ENCODE data around the gene CERK.
A peak's percentile ranks its signal among the peaks of the same experiment; 100 is the strongest.
"Not testable (repeated sequence)": the region's sequence is repeated elsewhere in the genome, so short reads cannot be mapped to it uniquely, and the experiment has no call there.

The CERK gene

GRCh38 chr22:46735747-46736608 lies 2.1 kb downstream of the CERK start:
- TF ChIP-seq, protein P1, sequence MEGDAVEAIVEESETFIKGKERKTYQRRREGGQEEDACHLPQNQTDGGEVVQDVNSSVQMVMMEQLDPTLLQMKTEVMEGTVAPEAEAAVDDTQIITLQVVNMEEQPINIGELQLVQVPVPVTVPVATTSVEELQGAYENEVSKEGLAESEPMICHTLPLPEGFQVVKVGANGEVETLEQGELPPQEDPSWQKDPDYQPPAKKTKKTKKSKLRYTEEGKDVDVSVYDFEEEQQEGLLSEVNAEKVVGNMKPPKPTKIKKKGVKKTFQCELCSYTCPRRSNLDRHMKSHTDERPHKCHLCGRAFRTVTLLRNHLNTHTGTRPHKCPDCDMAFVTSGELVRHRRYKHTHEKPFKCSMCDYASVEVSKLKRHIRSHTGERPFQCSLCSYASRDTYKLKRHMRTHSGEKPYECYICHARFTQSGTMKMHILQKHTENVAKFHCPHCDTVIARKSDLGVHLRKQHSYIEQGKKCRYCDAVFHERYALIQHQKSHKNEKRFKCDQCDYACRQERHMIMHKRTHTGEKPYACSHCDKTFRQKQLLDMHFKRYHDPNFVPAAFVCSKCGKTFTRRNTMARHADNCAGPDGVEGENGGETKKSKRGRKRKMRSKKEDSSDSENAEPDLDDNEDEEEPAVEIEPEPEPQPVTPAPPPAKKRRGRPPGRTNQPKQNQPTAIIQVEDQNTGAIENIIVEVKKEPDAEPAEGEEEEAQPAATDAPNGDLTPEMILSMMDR (IDR thresholded peaks at IDR 0.05; ENCODE audit: extremely low read depth, missing control alignments) = no peak
- no peak for DNase-seq (ENCODE audit: low spot score)

DNA sequence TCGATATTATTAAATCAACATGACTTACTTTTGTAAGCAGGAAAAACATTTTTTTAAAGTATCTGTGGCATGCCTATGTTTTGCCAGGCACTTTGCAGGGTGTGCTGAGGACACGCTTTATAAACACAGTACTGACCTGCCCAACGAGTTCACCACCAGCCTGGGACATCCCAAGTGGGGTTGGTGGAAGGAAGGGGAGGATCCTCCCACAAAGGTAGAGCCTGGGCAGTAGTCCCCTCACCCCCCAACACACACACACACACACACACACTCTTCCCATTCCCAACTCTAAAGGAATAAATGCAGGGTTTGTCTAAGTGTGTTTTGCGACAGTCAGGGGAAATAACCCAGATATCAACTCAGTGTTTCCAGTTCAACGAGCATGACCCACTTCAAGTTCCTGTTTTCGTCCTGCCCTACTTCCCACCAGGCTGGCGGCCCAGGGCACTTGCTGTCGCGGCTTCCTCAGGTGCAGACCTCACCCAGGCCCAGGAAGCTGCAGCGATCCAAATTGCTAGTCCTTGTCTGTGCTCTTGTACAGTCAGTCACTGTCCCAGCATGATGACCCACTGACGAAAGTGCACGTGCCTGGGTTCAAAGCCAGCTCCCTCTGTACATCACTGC lies 3.1 kb downstream of the CERK start:
- DNase-seq (ENCODE audit: low spot score) = peak; percentile 76
- TF ChIP-seq, protein P1 (IDR thresholded peaks at IDR 0.05; ENCODE audit: extremely low read depth, missing control alignments) = no peak

DNA sequence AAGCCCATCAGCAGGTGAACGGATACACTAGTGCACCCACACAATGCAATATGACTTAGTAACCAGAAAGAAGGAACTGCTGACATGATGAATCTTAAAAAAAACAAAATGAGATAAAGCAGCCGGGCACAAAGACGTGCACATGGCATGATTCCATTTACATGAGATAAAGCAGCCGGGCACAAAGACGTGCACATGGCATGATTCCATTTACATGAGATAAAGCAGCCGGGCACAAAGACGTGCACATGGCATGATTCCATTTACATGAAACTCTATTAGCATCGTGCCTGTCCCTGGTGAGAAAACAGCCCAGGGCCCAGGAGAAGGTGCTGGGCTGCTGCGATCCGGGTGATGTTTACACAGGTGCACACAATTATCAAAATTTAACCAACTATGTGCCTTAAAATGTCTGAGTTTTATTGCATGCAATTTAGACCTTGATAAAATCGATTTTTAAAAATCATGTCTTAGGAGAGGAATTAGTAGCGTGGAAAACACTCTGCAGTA lies 3.8 kb downstream of the CERK start:
- DNase-seq (ENCODE audit: low spot score) = not testable (repeated sequence)

DNA sequence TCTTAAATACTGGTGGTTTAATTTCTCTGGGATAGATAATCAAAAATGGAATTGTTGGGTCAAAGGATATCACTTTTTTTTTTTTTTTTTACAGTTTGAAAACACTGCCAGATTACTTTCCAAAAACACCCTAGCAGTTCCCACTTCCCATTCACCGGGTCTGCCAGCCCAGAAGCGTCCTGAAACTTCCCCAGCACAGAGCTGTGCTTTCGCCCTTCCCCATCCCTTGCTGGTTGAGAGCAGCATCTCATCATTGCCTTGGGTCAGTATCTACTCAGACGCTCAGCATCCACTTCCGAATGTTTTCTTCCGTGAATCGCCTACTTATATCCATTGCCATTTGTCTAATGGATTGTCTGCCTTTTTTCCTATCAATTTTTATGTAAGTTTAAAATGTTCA lies 5.5 kb downstream of the CERK start:
- no peak for DNase-seq (ENCODE audit: low spot score)
- TF ChIP-seq, protein P1 (IDR thresholded peaks at IDR 0.05; ENCODE audit: extremely low read depth, missing control alignments) = no peak

DNA sequence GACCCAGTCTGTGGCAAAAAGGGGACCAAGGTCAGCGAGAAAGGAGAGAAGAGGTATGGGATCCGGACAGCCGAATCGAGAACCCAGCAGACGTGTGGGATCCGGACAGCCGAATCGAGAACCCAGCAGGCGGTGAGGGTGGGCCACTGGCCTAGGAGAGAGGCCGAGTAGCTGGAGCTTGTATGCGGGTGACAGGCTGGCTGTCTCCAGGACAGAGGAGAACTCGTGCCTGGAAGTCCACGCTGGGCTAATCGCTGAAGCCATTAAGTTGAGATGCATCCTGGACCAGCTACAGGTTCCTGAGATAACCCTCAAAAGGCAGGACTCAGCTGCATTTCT lies 6.0 kb downstream of the CERK start:
- TF ChIP-seq, protein P1 (IDR thresholded peaks at IDR 0.05; ENCODE audit: extremely low read depth, missing control alignments) = no peak
- no peak for DNase-seq (ENCODE audit: low spot score)

- DNase-seq (ENCODE audit: low spot score) = no peak
- TF ChIP-seq, protein P1 (IDR thresholded peaks at IDR 0.05; ENCODE audit: extremely low read depth, missing control alignments) = no peak
These were observed 6.6 kb downstream of the CERK start for GRCh38 chr22:46731246-46732040.

- no peak for DNase-seq (ENCODE audit: low spot score)
These were observed 7.3 kb downstream of the CERK start for GRCh38 chr22:46730568-46731245.

More at GRCh38 chr22:46730568-46731245, 7.3 kb downstream of the CERK start:
- TF ChIP-seq, protein P1 (IDR thresholded peaks at IDR 0.05; ENCODE audit: extremely low read depth, missing control alignments) = no peak

All from GM20000 (cell line).